Measurements from ENCODE around the gene PATJ. TPM values are rescaled to one million over a fixed set of nuclear protein-coding genes. Genes with fewer than 3 reads are reported as not detected.

PATJ gene
- total and polyA plus RNA-seq, 2 donors (not counting 1 experiment from before 2014, with no cell fraction given), result 8.0 to 45.3 TPM

GRCh38 chr1:61887076-61887867 is 145.0 kb downstream of the PATJ start:
- H3K4me3 ChIP-seq (ENCODE audit: control extremely low read depth in 1 of 5, extremely low read depth in 1 of 5, insufficient read depth in 1 of 5, low read depth in 2 of 5, low read length in 4 of 5), result no peak overlapping the region
- no peak for ATAC-seq (ENCODE audit: low read depth)
- no peaks in the 10 kb centered on the region for H3K9me3 ChIP-seq (ENCODE audit: control extremely low read depth in 1 of 3, control insufficient read depth in 2 of 3, insufficient read depth in 1 of 3, low read length in 2 of 3)
- intact Hi-C loops (cut with micrococcal nuclease), result no loop called here
- no peaks in the 10 kb centered on the region for H3K4me1 ChIP-seq (ENCODE audit: control insufficient read depth in 2 of 2, insufficient read depth in 2 of 2, low read length in 2 of 2)
- H3K4me2 ChIP-seq (replicated peaks; ENCODE audit: low read depth, low read length, poor library complexity, severe bottlenecking), result no peak overlapping the region
- no peaks in the 10 kb centered on the region for H4K20me1 ChIP-seq (ENCODE audit: control insufficient read depth, insufficient read depth, low read length, poor library complexity, severe bottlenecking)
- H3K4me1 Mint-ChIP-seq, result no peaks in the 10 kb centered on the region
- TF ChIP-seq EZH2 (IDR thresholded peaks at IDR 0.05; ENCODE audit: borderline replicate concordance, insufficient read depth, low read depth, low read length, poor library complexity, severe bottlenecking), result no peak
- TF ChIP-seq CTCF (IDR thresholded peaks at IDR 0.05), result no peak
- no peak for DNase-seq
- H3K4me3 Mint-ChIP-seq, result no peak overlapping the region
- H3K27me3 ChIP-seq (replicated peaks in 1 of 4; ENCODE audit: control extremely low read depth in 1 of 4, control insufficient read depth in 3 of 4, insufficient read depth in 4 of 4, low read length in 3 of 4), result no peaks in the 10 kb centered on the region
- H3K27ac Mint-ChIP-seq, result no peak overlapping the region
- H3K79me2 ChIP-seq (ENCODE audit: control insufficient read depth, insufficient read depth, low read length), result no peaks in the 10 kb centered on the region
- ChIA-PET CTCF (no interaction called here), POLR2A (no interaction called here)
- no peak overlapping the region for H2AFZ ChIP-seq (ENCODE audit: insufficient read depth, low read depth, low read length, poor library complexity, severe bottlenecking)
- H3K27me3 Mint-ChIP-seq, result no peaks in the 10 kb centered on the region
- H3K9me3 Mint-ChIP-seq (ENCODE audit: insufficient read depth), result peaks cover 4% of the 10 kb centered on the region
- H3K9ac ChIP-seq (ENCODE audit: low read length), result no peak overlapping the region
- WGBS (ENCODE audit: insufficient coverage), result 95% methylated on average over 2 of the region's 3 CpGs
- H3K27ac ChIP-seq (ENCODE audit: low read length in 2 of 2), result no peak overlapping the region
- H3K36me3 ChIP-seq (replicated peaks in 1 of 2; ENCODE audit: control extremely low read depth in 1 of 2, control insufficient read depth in 1 of 2, extremely low read depth in 1 of 2, insufficient read depth in 2 of 2, low read length in 1 of 2), result peaks cover 0 to 7% of the 10 kb centered on the region in 2 experiments

- H2AFZ ChIP-seq (ENCODE audit: insufficient read depth, low read depth, low read length, poor library complexity, severe bottlenecking), result no peak overlapping the region
- no peak overlapping the region for H3K4me2 ChIP-seq (replicated peaks; ENCODE audit: low read depth, low read length, poor library complexity, severe bottlenecking)
- TF ChIP-seq EZH2 (IDR thresholded peaks at IDR 0.05; ENCODE audit: borderline replicate concordance, insufficient read depth, low read depth, low read length, poor library complexity, severe bottlenecking) (no peak), CTCF (IDR thresholded peaks at IDR 0.05) (no peak)
- H3K9ac ChIP-seq (ENCODE audit: low read length), result no peak overlapping the region
- no peak overlapping the region for H3K27ac ChIP-seq (ENCODE audit: low read length in 2 of 2)
- Mint-ChIP-seq H3K4me1 (no peaks in the 10 kb centered on the region), H3K9me3 (ENCODE audit: insufficient read depth) (peaks cover 4% of the 10 kb centered on the region), H3K27me3 (no peaks in the 10 kb centered on the region), H3K4me3 (no peak overlapping the region), H3K27ac (no peak overlapping the region)
- no peaks in the 10 kb centered on the region for H3K27me3 ChIP-seq (replicated peaks in 1 of 4; ENCODE audit: control extremely low read depth in 1 of 4, control insufficient read depth in 3 of 4, insufficient read depth in 4 of 4, low read length in 3 of 4)
- 88% methylated on average over 4 of the region's 7 CpGs for WGBS (ENCODE audit: insufficient coverage)
- no peaks in the 10 kb centered on the region for H3K9me3 ChIP-seq (ENCODE audit: control extremely low read depth in 1 of 3, control insufficient read depth in 2 of 3, insufficient read depth in 1 of 3, low read length in 2 of 3)
- no peak for DNase-seq
- H3K4me3 ChIP-seq (ENCODE audit: control extremely low read depth in 1 of 5, extremely low read depth in 1 of 5, insufficient read depth in 1 of 5, low read depth in 2 of 5, low read length in 4 of 5), result no peak overlapping the region
- POLR2A ChIA-PET, result no interaction called here
- intact Hi-C loops (cut with micrococcal nuclease), result no loop called here
- no peaks in the 10 kb centered on the region for H4K20me1 ChIP-seq (ENCODE audit: control insufficient read depth, insufficient read depth, low read length, poor library complexity, severe bottlenecking)
- H3K36me3 ChIP-seq (replicated peaks in 1 of 2; ENCODE audit: control extremely low read depth in 1 of 2, control insufficient read depth in 1 of 2, extremely low read depth in 1 of 2, insufficient read depth in 2 of 2, low read length in 1 of 2), result peaks cover 0 to 4% of the 10 kb centered on the region in 2 experiments
- CTCF ChIA-PET, result no interaction called here
- no peak for ATAC-seq (ENCODE audit: low read depth)
- no peaks in the 10 kb centered on the region for H3K4me1 ChIP-seq (ENCODE audit: control insufficient read depth in 2 of 2, insufficient read depth in 2 of 2, low read length in 2 of 2)
- no peaks in the 10 kb centered on the region for H3K79me2 ChIP-seq (ENCODE audit: control insufficient read depth, insufficient read depth, low read length)
Observed at GRCh38 chr1:61887931-61888564, 145.8 kb downstream of the PATJ start.
